Measurements from ENCODE around the gene ZNF468.
"Not testable (repeated sequence)": the region's sequence is repeated elsewhere in the genome, so short reads cannot be mapped to it uniquely, and the experiment has no call there.

The ZNF468 gene

GRCh38 chr19:52868031-52868430 is 10.6 kb upstream of the ZNF468 start:
- H3K27me3 Mint-ChIP-seq (ENCODE audit: low read depth); H3K27ac Mint-ChIP-seq: not testable (repeated sequence)

GRCh38 chr19:52856540-52857377 is 660 bp downstream of the ZNF468 start:
- Mint-ChIP-seq H3K4me3 (peak overlapping the region; percentile 96), H3K4me1 (ENCODE audit: low read depth) (peaks cover 10% of the 10 kb centered on the region), H3K9me3 (peaks cover 46% of the 10 kb centered on the region), H3K27ac (peak overlapping the region; percentile 88), H3K36me3 (ENCODE audit: low read depth) (peaks cover 45% of the 10 kb centered on the region)
- DNase-seq (ENCODE audit: low spot score); H3K27me3 Mint-ChIP-seq (ENCODE audit: low read depth): not testable (repeated sequence)

More at GRCh38 chr19:52868031-52868430, 10.6 kb upstream of the ZNF468 start:
- DNase-seq (ENCODE audit: low spot score); H3K36me3 Mint-ChIP-seq (ENCODE audit: low read depth); H3K4me3 Mint-ChIP-seq; H3K4me1 Mint-ChIP-seq (ENCODE audit: low read depth): not testable (repeated sequence)
- H3K9me3 Mint-ChIP-seq, result peaks cover 25% of the 10 kb centered on the region

- DNase-seq (ENCODE audit: low spot score); H3K4me3 Mint-ChIP-seq; H3K4me1 Mint-ChIP-seq (ENCODE audit: low read depth); H3K27ac Mint-ChIP-seq; H3K27me3 Mint-ChIP-seq (ENCODE audit: low read depth): not testable (repeated sequence)
- peaks cover 95% of the 10 kb centered on the region for H3K36me3 Mint-ChIP-seq (ENCODE audit: low read depth)
- H3K9me3 Mint-ChIP-seq, result peaks cover 50% of the 10 kb centered on the region
Observed at GRCh38 chr19:52847352-52847751, 10.1 kb downstream of the ZNF468 start.

GRCh38 chr19:52840825-52841465 is 16.5 kb downstream of the ZNF468 start:
- H3K36me3 Mint-ChIP-seq (ENCODE audit: low read depth), result peaks cover 86% of the 10 kb centered on the region

GRCh38 chr19:52834289-52834688 is 23.1 kb downstream of the ZNF468 start:
- Mint-ChIP-seq H3K36me3 (ENCODE audit: low read depth) (peaks cover 29% of the 10 kb centered on the region), H3K9me3 (peaks cover 64% of the 10 kb centered on the region)
- not testable (repeated sequence) for DNase-seq (ENCODE audit: low spot score); H3K4me3 Mint-ChIP-seq; H3K4me1 Mint-ChIP-seq (ENCODE audit: low read depth); H3K27me3 Mint-ChIP-seq (ENCODE audit: low read depth); H3K27ac Mint-ChIP-seq

More at GRCh38 chr19:52840825-52841465, 16.5 kb downstream of the ZNF468 start:
- H3K27ac Mint-ChIP-seq; H3K4me1 Mint-ChIP-seq (ENCODE audit: low read depth); H3K27me3 Mint-ChIP-seq (ENCODE audit: low read depth); DNase-seq (ENCODE audit: low spot score); H3K4me3 Mint-ChIP-seq: not testable (repeated sequence)
- H3K9me3 Mint-ChIP-seq, result peaks cover 73% of the 10 kb centered on the region

- not testable (repeated sequence) for H3K4me3 Mint-ChIP-seq; H3K27ac Mint-ChIP-seq; DNase-seq (ENCODE audit: low spot score); H3K4me1 Mint-ChIP-seq (ENCODE audit: low read depth); H3K27me3 Mint-ChIP-seq (ENCODE audit: low read depth)
- H3K36me3 Mint-ChIP-seq (ENCODE audit: low read depth), result peaks cover 25% of the 10 kb centered on the region
- peaks cover 61% of the 10 kb centered on the region for H3K9me3 Mint-ChIP-seq
Observed at GRCh38 chr19:52833541-52833940, 23.9 kb downstream of the ZNF468 start.

GRCh38 chr19:52829866-52830265 is 27.6 kb downstream of the ZNF468 start:
- H3K27me3 Mint-ChIP-seq (ENCODE audit: low read depth); H3K4me1 Mint-ChIP-seq (ENCODE audit: low read depth); H3K27ac Mint-ChIP-seq; DNase-seq (ENCODE audit: low spot score); H3K4me3 Mint-ChIP-seq; H3K36me3 Mint-ChIP-seq (ENCODE audit: low read depth): not testable (repeated sequence)
- H3K9me3 Mint-ChIP-seq, result peaks cover 39% of the 10 kb centered on the region

- Mint-ChIP-seq H3K4me1 (ENCODE audit: low read depth) (peaks cover 2% of the 10 kb centered on the region), H3K27ac (no peak overlapping the region), H3K27me3 (ENCODE audit: low read depth) (no peaks in the 10 kb centered on the region), H3K9me3 (peaks cover 30% of the 10 kb centered on the region), H3K4me3 (no peak overlapping the region), H3K36me3 (ENCODE audit: low read depth) (peaks cover 10% of the 10 kb centered on the region)
- no peak for DNase-seq (ENCODE audit: low spot score)
Observed at GRCh38 chr19:52825765-52826164, 31.7 kb downstream of the ZNF468 start.

- H3K4me1 Mint-ChIP-seq (ENCODE audit: low read depth), result peaks cover 8% of the 10 kb centered on the region
- no peaks in the 10 kb centered on the region for H3K27me3 Mint-ChIP-seq (ENCODE audit: low read depth)
- H3K36me3 Mint-ChIP-seq (ENCODE audit: low read depth), result peaks cover 23% of the 10 kb centered on the region
- H3K9me3 Mint-ChIP-seq, result peaks cover 32% of the 10 kb centered on the region
- H3K27ac Mint-ChIP-seq, result no peak overlapping the region
- DNase-seq (ENCODE audit: low spot score), result no peak
- no peak overlapping the region for H3K4me3 Mint-ChIP-seq
Observed at GRCh38 chr19:52823676-52824075, 33.7 kb downstream of the ZNF468 start.

- peak; percentile 59 for DNase-seq (ENCODE audit: low spot score)
- Mint-ChIP-seq H3K27ac (peak within 1 kb of the TSS; percentile 76), H3K4me3 (peak within 1 kb of the TSS; percentile 94), H3K36me3 (ENCODE audit: low read depth) (peaks cover 43% of the 10 kb centered on the region), H3K9me3 (peaks cover 39% of the 10 kb centered on the region)
- not testable (repeated sequence) for H3K4me1 Mint-ChIP-seq (ENCODE audit: low read depth); H3K27me3 Mint-ChIP-seq (ENCODE audit: low read depth)
Observed at GRCh38 chr19:52821204-52821960, 36.0 kb downstream of the ZNF468 start, which contains the start of gene ZNF28. Gene ZNF28, minus strand, starts transcription at chr19:52821633. Its CDS starts 3,675 bp downstream, at chr19:52817958.

GRCh38 chr19:52820472-52821203 is 36.8 kb downstream of the ZNF468 start:
- peaks cover 49% of the 10 kb centered on the region for H3K36me3 Mint-ChIP-seq (ENCODE audit: low read depth)
- peak; percentile 10 for DNase-seq (ENCODE audit: low spot score)
- peak overlapping the region; percentile 76 for H3K27ac Mint-ChIP-seq
- H3K4me3 Mint-ChIP-seq, result peak overlapping the region; percentile 94
- H3K27me3 Mint-ChIP-seq (ENCODE audit: low read depth); H3K4me1 Mint-ChIP-seq (ENCODE audit: low read depth): not testable (repeated sequence)
- peaks cover 39% of the 10 kb centered on the region for H3K9me3 Mint-ChIP-seq

GRCh38 chr19:52809801-52810200 is 47.6 kb downstream of the ZNF468 start:
- no peaks in the 10 kb centered on the region for H3K27me3 Mint-ChIP-seq (ENCODE audit: low read depth)
- peaks cover 37% of the 10 kb centered on the region for H3K9me3 Mint-ChIP-seq
- no peaks in the 10 kb centered on the region for H3K4me1 Mint-ChIP-seq (ENCODE audit: low read depth)
- DNase-seq (ENCODE audit: low spot score), result no peak
- H3K27ac Mint-ChIP-seq, result no peak overlapping the region
- no peak overlapping the region for H3K4me3 Mint-ChIP-seq
- peaks cover 70% of the 10 kb centered on the region for H3K36me3 Mint-ChIP-seq (ENCODE audit: low read depth)

GRCh38 chr19:52799950-52800640 is 57.3 kb downstream of the ZNF468 start:
- peaks cover 79% of the 10 kb centered on the region for H3K9me3 Mint-ChIP-seq

More at GRCh38 chr19:52799950-52800640, 57.3 kb downstream of the ZNF468 start:
- H3K27me3 Mint-ChIP-seq (ENCODE audit: low read depth); H3K4me1 Mint-ChIP-seq (ENCODE audit: low read depth); H3K4me3 Mint-ChIP-seq; H3K27ac Mint-ChIP-seq; DNase-seq (ENCODE audit: low spot score): not testable (repeated sequence)
- peaks cover 75% of the 10 kb centered on the region for H3K36me3 Mint-ChIP-seq (ENCODE audit: low read depth)

Measured in T-helper 2 cell treated with Interferon-gamma antibody and Interleukin-4, amounts not matched to agents 5 μg/mL and 100 μg/mL, for 36 hours (primary cell).